ENCODE measurements around the gene JOSD1. TPM values are rescaled to one million over a fixed set of nuclear protein-coding genes. Genes with fewer than 3 reads are reported as not detected.

The JOSD1 gene
- total RNA-seq, 2 experiments from 2014 or later, result 60.0 to 63.7 TPM

DNA sequence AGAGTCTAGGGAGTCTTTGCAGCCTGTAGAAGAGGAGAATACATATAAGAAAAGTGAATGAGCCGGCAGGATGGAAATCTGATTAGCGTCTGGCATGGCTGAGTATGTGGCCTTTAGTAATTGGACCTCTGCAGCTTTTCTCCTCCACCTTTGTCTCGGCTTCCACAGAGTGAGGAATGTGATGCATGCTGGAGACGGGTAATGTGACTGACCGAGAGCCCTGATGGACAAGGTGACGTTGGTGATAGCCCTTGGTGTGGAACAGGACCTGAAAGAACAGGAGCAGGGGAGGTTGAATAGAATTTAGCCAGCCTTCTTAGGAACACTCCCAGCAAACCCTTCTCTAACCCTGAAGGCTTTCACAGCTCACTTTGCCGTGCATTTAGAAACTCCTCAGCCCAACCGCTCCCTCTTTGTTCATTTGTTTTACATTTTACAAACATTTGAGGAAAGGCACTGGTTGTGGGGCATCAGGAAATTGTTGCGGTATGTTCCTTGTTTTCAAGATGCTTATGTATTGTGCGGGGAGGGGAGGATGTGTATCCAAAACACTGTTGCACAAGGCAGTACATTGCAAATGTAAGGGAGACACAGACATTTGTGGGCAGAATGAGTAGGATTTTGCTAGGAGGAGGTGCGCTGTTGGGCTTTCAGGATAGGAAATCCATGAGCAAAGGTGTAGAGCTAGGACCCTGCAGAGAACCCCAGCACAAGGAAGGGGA lies 11.9 kb upstream of the JOSD1 start:
- peak overlapping the region; percentile 35 for H3K27ac Mint-ChIP-seq
- no peak overlapping the region for H3K4me3 Mint-ChIP-seq
- POLR2A ChIA-PET, result no interaction called here
- DNase-seq (no peak), ATAC-seq (no peak)
- no peaks in the 10 kb centered on the region for H3K27me3 Mint-ChIP-seq (ENCODE audit: low read depth)
- H3K36me3 Mint-ChIP-seq (ENCODE audit: low read depth), result peaks cover 48% of the 10 kb centered on the region
- CTCF ChIA-PET, result interaction anchor here (4.3 kb wide), 1 partner anchor 12 kb away, joined by 21 read pairs; no protein-coding TSS in a partner anchor
- no peaks in the 10 kb centered on the region for H3K9me3 Mint-ChIP-seq (ENCODE audit: insufficient read depth)
- H3K4me1 Mint-ChIP-seq (ENCODE audit: low read depth), result peaks cover 55% of the 10 kb centered on the region

DNA sequence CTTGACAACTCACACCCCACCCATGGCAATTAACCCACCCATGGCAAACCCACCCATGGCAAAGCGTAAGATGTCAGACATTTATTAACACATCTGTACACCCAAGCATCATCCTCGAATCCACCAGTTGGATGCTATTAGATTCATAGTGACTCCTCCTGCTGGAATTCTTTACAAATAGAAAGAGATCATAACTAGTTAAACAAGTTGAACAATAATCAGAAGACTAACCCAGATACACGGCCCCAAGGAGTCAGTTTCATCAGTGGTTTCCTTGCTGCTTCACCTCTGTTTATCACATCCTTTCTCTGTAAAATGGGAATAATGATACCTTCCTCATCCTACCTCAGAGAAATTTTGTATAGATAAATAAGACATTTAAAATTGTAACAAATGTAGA lies 10.1 kb upstream of the JOSD1 start:
- Mint-ChIP-seq H3K4me1 (ENCODE audit: low read depth) (peaks cover 61% of the 10 kb centered on the region), H3K36me3 (ENCODE audit: low read depth) (peaks cover 40% of the 10 kb centered on the region), H3K4me3 (no peak overlapping the region), H3K27me3 (ENCODE audit: low read depth) (no peaks in the 10 kb centered on the region), H3K27ac (no peak overlapping the region), H3K9me3 (ENCODE audit: insufficient read depth) (no peaks in the 10 kb centered on the region)
- ChIA-PET POLR2A (interaction anchor here (1.3 kb wide), 1 partner anchor 22 kb away, joined by 3 read pairs; no protein-coding TSS in a partner anchor), CTCF (interaction anchor here (1.6 kb wide), 1 partner anchor 23 kb away, joined by 5 read pairs; no protein-coding TSS in a partner anchor)
- ATAC-seq, result no peak
- DNase-seq, result no peak

- Mint-ChIP-seq H3K27me3 (ENCODE audit: low read depth) (no peaks in the 10 kb centered on the region), H3K27ac (no peak overlapping the region), H3K36me3 (ENCODE audit: low read depth) (peaks cover 40% of the 10 kb centered on the region), H3K4me1 (ENCODE audit: low read depth) (peaks cover 60% of the 10 kb centered on the region), H3K9me3 (ENCODE audit: insufficient read depth) (no peaks in the 10 kb centered on the region), H3K4me3 (no peak overlapping the region)
- CTCF ChIA-PET, result interaction anchor here (1.6 to 6.1 kb wide), 2 partner anchors 13 to 23 kb away, joined by 5 to 48 read pairs; no protein-coding TSS in a partner anchor
- ATAC-seq (no peak), DNase-seq (no peak)
- POLR2A ChIA-PET, result interaction anchor here (1.3 kb wide), 1 partner anchor 23 kb away, joined by 3 read pairs; no protein-coding TSS in a partner anchor
Observed at GRCh38 chr22:38710351-38710750, 9.6 kb upstream of the JOSD1 start.

GRCh38 chr22:38709306-38709705 lies 8.6 kb upstream of the JOSD1 start:
- H3K27me3 Mint-ChIP-seq (ENCODE audit: low read depth), result no peaks in the 10 kb centered on the region
- H3K36me3 Mint-ChIP-seq (ENCODE audit: low read depth), result peaks cover 40% of the 10 kb centered on the region
- POLR2A ChIA-PET, result interaction anchor here (1.3 kb wide), 1 partner anchor 24 kb away, joined by 3 read pairs; no protein-coding TSS in a partner anchor
- CTCF ChIA-PET, result interaction anchor here (1.6 to 6.1 kb wide), 2 partner anchors 14 to 24 kb away, joined by 5 to 48 read pairs; no protein-coding TSS in a partner anchor
- peak overlapping the region; percentile 47 for H3K27ac Mint-ChIP-seq
- ATAC-seq (no peak), DNase-seq (no peak)
- peaks cover 59% of the 10 kb centered on the region for H3K4me1 Mint-ChIP-seq (ENCODE audit: low read depth)
- no peak overlapping the region for H3K4me3 Mint-ChIP-seq
- H3K9me3 Mint-ChIP-seq (ENCODE audit: insufficient read depth), result no peaks in the 10 kb centered on the region

- DNase-seq, result no peak
- H3K36me3 Mint-ChIP-seq (ENCODE audit: low read depth), result peaks cover 40% of the 10 kb centered on the region
- H3K4me1 Mint-ChIP-seq (ENCODE audit: low read depth), result peaks cover 53% of the 10 kb centered on the region
- CTCF ChIA-PET, result interaction anchor here (1.2 to 6.1 kb wide), 7 partner anchors 9 to 656 kb away, joined by 3 to 48 read pairs (median 6); partner anchors contain the start of gene TOMM22
- H3K4me3 Mint-ChIP-seq, result peak overlapping the region; percentile 93
- peak overlapping the region; percentile 13 for H3K27ac Mint-ChIP-seq
- POLR2A ChIA-PET, result interaction anchor here (0.6 to 1.5 kb wide), 5 partner anchors 8 to 116 kb away, joined by 3 to 5 read pairs (median 4); partner anchors contain the start of gene CBY1
- ATAC-seq, result no peak
- no peaks in the 10 kb centered on the region for H3K9me3 Mint-ChIP-seq (ENCODE audit: insufficient read depth)
- H3K27me3 Mint-ChIP-seq (ENCODE audit: low read depth), result no peaks in the 10 kb centered on the region
Observed at GRCh38 chr22:38707984-38708383, 7.2 kb upstream of the JOSD1 start.

GRCh38 chr22:38707346-38707745 lies 6.6 kb upstream of the JOSD1 start:
- peaks cover 50% of the 10 kb centered on the region for H3K4me1 Mint-ChIP-seq (ENCODE audit: low read depth)
- DNase-seq (no peak), ATAC-seq (no peak)
- ChIA-PET CTCF (interaction anchor here (1.2 to 6.1 kb wide), 9 partner anchors 9 to 655 kb away, joined by 3 to 48 read pairs (median 6); partner anchors contain the start of gene TOMM22), POLR2A (interaction anchor here (0.6 to 2.6 kb wide), 8 partner anchors 9 to 116 kb away, joined by 3 to 10 read pairs (median 4); partner anchors contain the start of genes CBY1 and TOMM22)
- peak overlapping the region; percentile 93 for H3K4me3 Mint-ChIP-seq
- peak overlapping the region; percentile 88 for H3K27ac Mint-ChIP-seq
- H3K9me3 Mint-ChIP-seq (ENCODE audit: insufficient read depth), result no peaks in the 10 kb centered on the region
- H3K36me3 Mint-ChIP-seq (ENCODE audit: low read depth), result peaks cover 37% of the 10 kb centered on the region
- H3K27me3 Mint-ChIP-seq (ENCODE audit: low read depth), result no peaks in the 10 kb centered on the region

- H3K4me1 Mint-ChIP-seq (ENCODE audit: low read depth), result peaks cover 47% of the 10 kb centered on the region
Observed at GRCh38 chr22:38706901-38707195, 6.1 kb upstream of the JOSD1 start.

GRCh38 chr22:38706101-38706900 lies 5.6 kb upstream of the JOSD1 start:
- Mint-ChIP-seq H3K4me3 (peak overlapping the region; percentile 93), H3K36me3 (ENCODE audit: low read depth) (peaks cover 33% of the 10 kb centered on the region), H3K9me3 (ENCODE audit: insufficient read depth) (no peaks in the 10 kb centered on the region), H3K4me1 (ENCODE audit: low read depth) (peaks cover 52% of the 10 kb centered on the region), H3K27me3 (ENCODE audit: low read depth) (no peaks in the 10 kb centered on the region), H3K27ac (peak overlapping the region; percentile 88)
- ATAC-seq (no peak), DNase-seq (peak; percentile 52)
- ChIA-PET POLR2A (interaction anchor here (0.8 to 2.6 kb wide), 9 partner anchors 8 to 383 kb away, joined by 3 to 10 read pairs (median 4); partner anchors contain the start of genes CBY1 and TOMM22), CTCF (interaction anchor here (1.0 to 6.1 kb wide), 12 partner anchors 8 to 654 kb away, joined by 3 to 48 read pairs (median 6); partner anchors contain the start of gene TOMM22)

More at GRCh38 chr22:38706901-38707195, 6.1 kb upstream of the JOSD1 start:
- ChIA-PET CTCF (interaction anchor here (1.3 to 6.1 kb wide), 9 partner anchors 8 to 654 kb away, joined by 3 to 48 read pairs (median 6); partner anchors contain the start of gene TOMM22), POLR2A (interaction anchor here (0.8 to 2.6 kb wide), 6 partner anchors 9 to 50 kb away, joined by 3 to 10 read pairs (median 4); partner anchors contain the start of genes CBY1 and TOMM22)
- DNase-seq, result no peak
- Mint-ChIP-seq H3K9me3 (ENCODE audit: insufficient read depth) (no peaks in the 10 kb centered on the region), H3K27me3 (ENCODE audit: low read depth) (no peaks in the 10 kb centered on the region), H3K36me3 (ENCODE audit: low read depth) (peaks cover 33% of the 10 kb centered on the region), H3K27ac (peak overlapping the region; percentile 88), H3K4me3 (peak overlapping the region; percentile 93)
- ATAC-seq, result no peak

GRCh38 chr22:38705235-38706100 lies 4.7 kb upstream of the JOSD1 start, which contains the start of gene GTPBP1:
Gene GTPBP1, plus strand, starts transcription at chr22:38705944. Its CDS starts 12 bp downstream, at chr22:38705956.
- H3K4me1 Mint-ChIP-seq (ENCODE audit: low read depth), result peaks cover 47% of the 10 kb centered on the region
- H3K27me3 Mint-ChIP-seq (ENCODE audit: low read depth), result no peaks in the 10 kb centered on the region

GRCh38 chr22:38704654-38705234 lies 4.0 kb upstream of the JOSD1 start:
- CTCF ChIA-PET, result interaction anchor here (1.4 to 6.1 kb wide), 3 partner anchors 13 to 30 kb away, joined by 4 to 48 read pairs (median 5); no protein-coding TSS in a partner anchor
- ATAC-seq (no peak), DNase-seq (no peak)
- H3K4me3 Mint-ChIP-seq, result peak overlapping the region; percentile 93
- H3K4me1 Mint-ChIP-seq (ENCODE audit: low read depth), result peaks cover 49% of the 10 kb centered on the region
- POLR2A ChIA-PET, result interaction anchor here (1.4 to 2.6 kb wide), 2 partner anchors 30 to 384 kb away, joined by 4 to 10 read pairs; no protein-coding TSS in a partner anchor
- H3K9me3 Mint-ChIP-seq (ENCODE audit: insufficient read depth), result no peaks in the 10 kb centered on the region
- H3K27ac Mint-ChIP-seq, result peak overlapping the region; percentile 96
- no peaks in the 10 kb centered on the region for H3K27me3 Mint-ChIP-seq (ENCODE audit: low read depth)
- H3K36me3 Mint-ChIP-seq (ENCODE audit: low read depth), result peaks cover 26% of the 10 kb centered on the region

More at GRCh38 chr22:38705235-38706100, 4.7 kb upstream of the JOSD1 start, which contains the start of gene GTPBP1:
- ATAC-seq (peak; percentile 86), DNase-seq (peak; percentile 99)
- peak within 1 kb of the TSS; percentile 96 for H3K27ac Mint-ChIP-seq
- H3K9me3 Mint-ChIP-seq (ENCODE audit: insufficient read depth), result no peaks in the 10 kb centered on the region
- ChIA-PET POLR2A (interaction anchor here (0.9 to 2.6 kb wide), 5 partner anchors 30 to 384 kb away, joined by 3 to 10 read pairs (median 4); no protein-coding TSS in a partner anchor), CTCF (interaction anchor here (1.0 to 6.1 kb wide), 9 partner anchors 9 to 165 kb away, joined by 4 to 48 read pairs (median 7); partner anchors contain the start of gene TOMM22)
- H3K36me3 Mint-ChIP-seq (ENCODE audit: low read depth), result peaks cover 27% of the 10 kb centered on the region
- peak within 1 kb of the TSS; percentile 93 for H3K4me3 Mint-ChIP-seq

Data from activated CD8-positive, alpha-beta T cell treated with anti-CD3 and anti-CD28 coated beads, Interleukin-2, amount 10 ng/mL, durations not matched to agents 7 days and 5 days (primary cell).